Hepatocyte (in vitro differentiated cells): ENCODE results near the gene KIAA1217.

Experiments
- EZH2 ChIP-seq: fragments of 200-600 bp; sonication (generic); IDR thresholded peaks from 2 replicates; pipeline ENCODE4 v1.6.1; 2016; ENCODE audit warnings: antibody characterized with exemption, mild to moderate bottlenecking, borderline replicate concordance
- TF ChIP-seq, protein P1 (sequence below): fragments of 200-600 bp; sonication (generic); IDR thresholded peaks from 2 replicates; pipeline ENCODE4 v1.5.1; 2016; ENCODE audit warnings: antibody characterized with exemption, mild to moderate bottlenecking; ENCODE audit not compliant: poor library complexity

DNA sequence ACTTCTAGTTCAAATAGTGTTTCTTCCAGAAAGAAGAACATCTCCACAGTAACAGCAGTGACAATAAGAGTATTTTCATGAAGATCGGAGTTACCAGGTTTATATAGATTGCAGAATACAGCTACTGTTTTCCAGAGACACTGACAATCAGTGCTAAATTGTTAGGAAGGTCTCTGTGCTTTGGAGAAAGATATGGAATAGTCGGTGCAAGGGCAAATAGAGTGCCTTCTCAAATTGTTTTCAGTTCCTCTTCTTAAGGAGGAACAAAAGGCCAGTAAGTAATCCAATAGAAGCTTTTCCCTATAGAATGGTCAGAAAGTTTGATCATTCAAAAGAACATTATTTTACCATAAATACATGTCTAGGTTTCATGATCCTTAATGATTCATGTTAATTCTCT is 2.6 kb upstream of the KIAA1217 start:
- TF ChIP-seq, protein P1, sequence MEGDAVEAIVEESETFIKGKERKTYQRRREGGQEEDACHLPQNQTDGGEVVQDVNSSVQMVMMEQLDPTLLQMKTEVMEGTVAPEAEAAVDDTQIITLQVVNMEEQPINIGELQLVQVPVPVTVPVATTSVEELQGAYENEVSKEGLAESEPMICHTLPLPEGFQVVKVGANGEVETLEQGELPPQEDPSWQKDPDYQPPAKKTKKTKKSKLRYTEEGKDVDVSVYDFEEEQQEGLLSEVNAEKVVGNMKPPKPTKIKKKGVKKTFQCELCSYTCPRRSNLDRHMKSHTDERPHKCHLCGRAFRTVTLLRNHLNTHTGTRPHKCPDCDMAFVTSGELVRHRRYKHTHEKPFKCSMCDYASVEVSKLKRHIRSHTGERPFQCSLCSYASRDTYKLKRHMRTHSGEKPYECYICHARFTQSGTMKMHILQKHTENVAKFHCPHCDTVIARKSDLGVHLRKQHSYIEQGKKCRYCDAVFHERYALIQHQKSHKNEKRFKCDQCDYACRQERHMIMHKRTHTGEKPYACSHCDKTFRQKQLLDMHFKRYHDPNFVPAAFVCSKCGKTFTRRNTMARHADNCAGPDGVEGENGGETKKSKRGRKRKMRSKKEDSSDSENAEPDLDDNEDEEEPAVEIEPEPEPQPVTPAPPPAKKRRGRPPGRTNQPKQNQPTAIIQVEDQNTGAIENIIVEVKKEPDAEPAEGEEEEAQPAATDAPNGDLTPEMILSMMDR: no peak
- no peak for TF ChIP-seq EZH2
